Psoas muscle (tissue), 8 donors: Measurements from ENCODE around the gene MAGEB17. TPM values are rescaled to one million over a fixed set of nuclear protein-coding genes. Genes with fewer than 3 reads are reported as not detected.

Source experiments
- ATAC-seq, 4 donors: fragments of 200-7000 bp; cut with Tn5 transposase; one replicate each; pipeline ENCODE4 v1.9.1; 2020; ENCODE audit warnings: moderate library complexity in 3 of 4, mild to moderate bottlenecking in 2 of 4
- DNase-seq, 2 donors: peaks; one replicate each; pipeline ENCODE4 v3.0.0-alpha.2; 2020
- H3K27ac ChIP-seq: fragments of 200-600 bp; one replicate; pipeline ENCODE4 v1.8.0; 2022
- H3K27me3 ChIP-seq, 3 donors: fragments of 200-600 bp in 1 of 3; one replicate each; pipeline versions ENCODE4 v1.6.1 to v1.8.0; 2013 to 2022; ENCODE audit warnings: low read length in 2 of 3, mild to moderate bottlenecking in 2 of 3, moderate library complexity in 1 of 3; ENCODE audit not compliant: insufficient read depth in 3 of 3
- H3K36me3 ChIP-seq, 2 donors: fragments of 200-600 bp in 1 of 2; one replicate each; pipeline versions ENCODE4 v1.6.1 to v1.8.0; 2013 to 2022; ENCODE audit warnings: low read depth in 1 of 2, mild to moderate bottlenecking in 1 of 2, moderate library complexity in 1 of 2; ENCODE audit not compliant: insufficient read depth in 1 of 2
- H3K4me1 ChIP-seq: fragments of 200-600 bp; one replicate; pipeline ENCODE4 v1.8.0; 2022
- H3K4me3 ChIP-seq: fragments of 200-600 bp; one replicate; pipeline ENCODE4 v1.8.0; 2022; ENCODE audit warnings: mild to moderate bottlenecking
- H3K9me3 ChIP-seq: fragments of 200-600 bp; one replicate; pipeline ENCODE4 v1.8.0; 2022
- CTCF ChIP-seq: fragments of 200-600 bp; IDR thresholded peaks from one replicate; pipeline ENCODE4 v1.8.0; 2022; ENCODE audit warnings: antibody characterized with exemption
- WGBS, 3 donors: extraction: QIAGEN DNeasy Blood & Tissue Kit; methylation state at CpG; one replicate each; pipeline versions ENCODE4 v1.1.6 to v1.1.7; 2013; 5-methylcytosine and 5-hydroxymethylcytosine counted together
- intact Hi-C, 2 donors: fragments of 100-400 bp; cut with DNase I; formaldehyde crosslinking; loops; one replicate each; pipeline versions ENCODE4 v1.11.0 to v1.14.2; 2022
- polyA plus RNA-seq, 3 donors: library from polyadenylated mRNA; stranded (reverse); fragments of 200-250 nt; gene quantifications; one replicate each; pipeline ENCODE4 v1.2.3, GENCODE V29; 2013
- total RNA-seq, 4 donors: library from RNA; stranded (reverse); fragmentation: NEBNext Ultra II Directional in 2 of 4; extraction: Animal tissue kit (Norgen Biotek cat#: 25700) in 2 of 4; gene quantifications; one replicate each; pipeline versions ENCODE4 v1.2.1 to v1.2.4, GENCODE V29; 2021 to 2023
- donor health status: healthy with polysubstance abuse.
- donor health status: DM: no; HTN: no; CAD: no; lungs with moderate emphysema.
- donor health status: Bipolar disorder and iron deficiency.
- donor health status: healthy.
- donor health status: DM: yes; HTN: yes; CAD: no.
- donor health status: DM: no; HTN: no; CAD: no.
- donor health status: DM: no; HTN: no; CAD: no.
- donor health status: DM: yes; HTN: yes; CAD: no.

Gene MAGEB17
- total and polyA plus RNA-seq, 7 donors: 0.08 to 0.26 (median 0.15) TPM; not detected in 3

GRCh38 chrX:16136080-16136479 lies 31.2 kb upstream of the MAGEB17 start:
- Histone ChIP-seq H3K27ac (no peak overlapping the region), H3K36me3 (no peaks in the 10 kb centered on the region), H3K4me3 (no peak overlapping the region), H3K4me1 (no peaks in the 10 kb centered on the region), H3K27me3 (peaks cover 0 to 15% (median 0%) of the 10 kb centered on the region in 3 donors), H3K9me3 (no peaks in the 10 kb centered on the region)
- WGBS, 3 donors: 58 to 77% (median 70%) methylated on average over 2 of the region's 2 CpGs
- no peak for ATAC-seq
- TF ChIP-seq CTCF: no peak
- intact Hi-C loops: no loop called here
- no peak for DNase-seq

- no peaks in the 10 kb centered on the region for H3K4me1 ChIP-seq
- no peak for TF ChIP-seq CTCF
- DNase-seq: no peak
- H3K27me3 ChIP-seq: peaks cover 0 to 19% (median 0%) of the 10 kb centered on the region in 3 donors
- H3K9me3 ChIP-seq: no peaks in the 10 kb centered on the region
- H3K4me3 ChIP-seq: no peak overlapping the region
- no peaks in the 10 kb centered on the region for H3K36me3 ChIP-seq
- H3K27ac ChIP-seq: no peak overlapping the region
- intact Hi-C loops: no loop called here
- no peak for ATAC-seq
These were observed 29.7 kb upstream of the MAGEB17 start for GRCh38 chrX:16137416-16138107.

GRCh38 chrX:16138108-16138427 lies 29.2 kb upstream of the MAGEB17 start:
- intact Hi-C loops: no loop called here
- no peak for ATAC-seq

GRCh38 chrX:16140448-16140847 lies 26.8 kb upstream of the MAGEB17 start:
- intact Hi-C loops: loop anchor here in 1 of 2 donors (5.0 kb wide), 1 partner anchor 137 kb away; no protein-coding TSS in a partner anchor
- DNase-seq: no peak

More at GRCh38 chrX:16138108-16138427, 29.2 kb upstream of the MAGEB17 start:
- peaks cover 0 to 21% (median 0%) of the 10 kb centered on the region in 3 donors for H3K27me3 ChIP-seq
- 62 to 86% (median 77%) methylated on average over 1 of the region's 1 CpG for WGBS, 3 donors
- TF ChIP-seq CTCF: no peak
- H3K27ac ChIP-seq: no peak overlapping the region
- no peak for DNase-seq
- H3K36me3 ChIP-seq: no peaks in the 10 kb centered on the region
- no peaks in the 10 kb centered on the region for H3K9me3 ChIP-seq
- H3K4me3 ChIP-seq: no peak overlapping the region
- no peaks in the 10 kb centered on the region for H3K4me1 ChIP-seq

More at GRCh38 chrX:16140448-16140847, 26.8 kb upstream of the MAGEB17 start:
- H3K27ac ChIP-seq: no peak overlapping the region
- H3K36me3 ChIP-seq: no peaks in the 10 kb centered on the region
- no peak for ATAC-seq
- no peak overlapping the region for H3K4me3 ChIP-seq
- no peak for TF ChIP-seq CTCF
- no peaks in the 10 kb centered on the region for H3K4me1 ChIP-seq
- H3K27me3 ChIP-seq: peaks cover 0 to 18% (median 0%) of the 10 kb centered on the region in 3 donors
- WGBS, 3 donors: 47 to 52% (median 50%) methylated on average over 4 of the region's 4 CpGs
- H3K9me3 ChIP-seq: no peaks in the 10 kb centered on the region
